Heart left ventricle (tissue), 16 donors: ENCODE data around the gene OSBPL10. TPM values are rescaled to one million over a fixed set of nuclear protein-coding genes. Genes with fewer than 3 reads are reported as not detected.

ENCODE experiments used
- ATAC-seq, 4 donors: fragments of 200-7000 bp; cut with Tn5 transposase; one replicate each; pipeline ENCODE4 v1.9.1; 2020 to 2022; ENCODE audit warnings: moderate library complexity in 4 of 4, mild to moderate bottlenecking in 3 of 4, moderate number of reproducible peaks in 1 of 4
- DNase-seq, 5 donors: peaks; one replicate each; pipeline ENCODE4 v3.0.0-alpha.2; 2020
- H3K27ac ChIP-seq, 12 donors: fragments of 200-600 bp; sonication (generic) in 4 of 12; one replicate each; pipeline versions ENCODE4 v1.5.0 to v1.8.0; 2016 to 2022; ENCODE audit warnings: mild to moderate bottlenecking in 2 of 12
- H3K27me3 ChIP-seq, 9 donors: fragments of 200-600 bp; sonication (generic) in 2 of 9; one replicate each; pipeline versions ENCODE4 v1.5.1 to v1.8.0; 2016 to 2022; ENCODE audit warnings: mild to moderate bottlenecking in 3 of 9
- H3K36me3 ChIP-seq, 9 donors: fragments of 200-600 bp; sonication (generic) in 2 of 9; one replicate each; pipeline versions ENCODE4 v1.5.0 to v1.8.0; 2018 to 2022; ENCODE audit warnings: mild to moderate bottlenecking in 2 of 9
- H3K4me1 ChIP-seq, 12 donors: fragments of 200-600 bp; sonication (generic) in 4 of 12; one replicate each; pipeline versions ENCODE4 v1.5.0 to v1.8.0; 2016 to 2022; ENCODE audit warnings: mild to moderate bottlenecking in 3 of 12
- H3K4me3 ChIP-seq, 12 donors: fragments of 200-600 bp; sonication (generic) in 4 of 12; one replicate each; pipeline versions ENCODE4 v1.5.0 to v1.8.0; 2017 to 2022; ENCODE audit warnings: mild to moderate bottlenecking in 9 of 12, moderate library complexity in 4 of 12
- H3K9me3 ChIP-seq, 12 donors: fragments of 200-600 bp; sonication (generic) in 4 of 12; one replicate each; pipeline versions ENCODE4 v1.5.0 to v1.8.0; 2016 to 2022; ENCODE audit warnings: mild to moderate bottlenecking in 1 of 12
- POLR2A ChIP-seq, 2 donors: fragments of 450-650 bp; IDR thresholded peaks; one replicate each; pipeline ENCODE4 v1.6.1; 2017; ENCODE audit warnings: antibody characterized with exemption in 2 of 2, mild to moderate bottlenecking in 2 of 2, moderate library complexity in 2 of 2
- WGBS, 4 donors: extraction: QIAGEN DNeasy Blood & Tissue Kit in 2 of 4; methylation state at CpG; one replicate each; pipeline versions ENCODE4 v1.1.5 to v1.1.7; 2013 to 2018; 5-methylcytosine and 5-hydroxymethylcytosine counted together
- intact Hi-C, 10 donors: fragments of 100-400 bp; cut with DNase I; formaldehyde crosslinking; loops; one replicate each; pipeline versions ENCODE4 v1.11.1 to v1.14.2; 2022
- polyA plus RNA-seq, 2 donors: library from polyadenylated mRNA; stranded (reverse); fragments of 200-250 nt; gene quantifications; one replicate each; pipeline ENCODE4 v1.2.3, GENCODE V29; 2013
- total RNA-seq, 9 donors: library from RNA; depleted of rRNA in 2 of 9; stranded (reverse); fragments of >200 nt in 2 of 9; fragmentation: NEBNext Ultra II Directional in 3 of 9; extraction: Animal tissue kit (Norgen Biotek cat#: 25700) in 3 of 9; gene quantifications; one replicate each; pipeline versions ENCODE4 v1.1.0 to v1.2.4, GENCODE V29; 2016 to 2023
- TF ChIP-seq, protein P1 (sequence below), 12 donors: fragments of 200-600 bp; sonication (generic) in 4 of 12; IDR thresholded peaks; one replicate each; pipeline versions ENCODE4 v1.5.0 to v1.8.0; 2018 to 2022; ENCODE audit warnings: antibody characterized with exemption in 12 of 12, mild to moderate bottlenecking in 5 of 12
- donor health status: ischemic (EF 13 %, LVEDD 7.1; RV severe dilation, severe dysfunction).
- donor health status: healthy with polysubstance abuse.
- donor health status: DM: no; HTN: yes; CAD: no.
- donor health status: DM: no; HTN: no; CAD: no.
- donor health status: ischemic (EF 25% LVEDD 6.9; RV normal size, moderate dysfunction).
- donor health status: ischemic (EF 25% LVEDD 5.7; RV mildly dilated, moderate dysfunction).
- donor health status: healthy.
- donor health status: DM: yes; HTN: yes; CAD: no.
- donor health status: ischemic (EF 35%, LVEDD 5.7; RV mildly dilated, moderate dysfunction).
- donor health status: nonischemic (EF 11% LVEDD 7.7; RV severe dilation, severe dysfunction).
- donor health status: DM: yes; HTN: yes; CAD: no.
- donor health status: PGD.
- donor health status: ischemic (EF 29% LVEDD 5.4; RV normal size, mild dysfunction).
- donor health status: nonischemic (EF 23%, LVEDD 6.1; RV moderate dilation, normal function).

Gene OSBPL10
- total and polyA plus RNA-seq, 11 donors, result 1.3 to 12.7 (median 3.9) TPM

DNA sequence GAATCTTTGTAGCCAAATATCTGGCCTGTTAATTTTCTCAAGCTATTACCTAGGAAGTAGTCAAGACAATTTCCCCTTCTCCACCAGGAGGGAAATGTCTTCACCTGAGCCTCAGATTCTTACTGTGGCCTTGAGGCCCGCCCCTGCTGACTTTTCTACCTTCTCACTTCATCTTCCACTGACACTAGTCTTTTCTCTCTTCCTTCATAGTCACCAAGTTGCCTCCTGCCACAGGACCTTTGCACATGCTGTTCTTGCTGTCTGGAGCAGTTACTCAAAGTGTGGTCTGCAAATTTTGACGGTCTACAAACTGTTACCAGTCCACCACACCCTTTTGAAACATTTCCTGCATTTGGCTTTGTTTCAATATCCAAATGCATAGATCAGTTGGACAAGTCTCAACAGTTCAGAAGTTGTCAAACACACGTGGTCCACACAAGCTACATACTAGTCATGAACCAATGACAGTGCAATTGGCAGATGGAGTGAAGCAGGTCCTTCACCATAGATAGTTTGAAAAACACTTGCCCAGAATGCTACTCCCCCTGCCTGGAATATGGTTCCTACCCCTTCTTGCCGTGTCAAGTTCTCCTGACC lies 100.5 kb downstream of the OSBPL10 start:
- H3K4me3 ChIP-seq, result no peak overlapping the region
- no peaks in the 10 kb centered on the region for H3K27me3 ChIP-seq
- 68 to 84% (median 83%) methylated on average over 4 of the region's 4 CpGs for WGBS, 4 donors
- intact Hi-C loops, result no loop called here
- TF ChIP-seq POLR2A (IDR thresholded peaks at IDR 0.05), result no peak
- TF ChIP-seq, protein P1, sequence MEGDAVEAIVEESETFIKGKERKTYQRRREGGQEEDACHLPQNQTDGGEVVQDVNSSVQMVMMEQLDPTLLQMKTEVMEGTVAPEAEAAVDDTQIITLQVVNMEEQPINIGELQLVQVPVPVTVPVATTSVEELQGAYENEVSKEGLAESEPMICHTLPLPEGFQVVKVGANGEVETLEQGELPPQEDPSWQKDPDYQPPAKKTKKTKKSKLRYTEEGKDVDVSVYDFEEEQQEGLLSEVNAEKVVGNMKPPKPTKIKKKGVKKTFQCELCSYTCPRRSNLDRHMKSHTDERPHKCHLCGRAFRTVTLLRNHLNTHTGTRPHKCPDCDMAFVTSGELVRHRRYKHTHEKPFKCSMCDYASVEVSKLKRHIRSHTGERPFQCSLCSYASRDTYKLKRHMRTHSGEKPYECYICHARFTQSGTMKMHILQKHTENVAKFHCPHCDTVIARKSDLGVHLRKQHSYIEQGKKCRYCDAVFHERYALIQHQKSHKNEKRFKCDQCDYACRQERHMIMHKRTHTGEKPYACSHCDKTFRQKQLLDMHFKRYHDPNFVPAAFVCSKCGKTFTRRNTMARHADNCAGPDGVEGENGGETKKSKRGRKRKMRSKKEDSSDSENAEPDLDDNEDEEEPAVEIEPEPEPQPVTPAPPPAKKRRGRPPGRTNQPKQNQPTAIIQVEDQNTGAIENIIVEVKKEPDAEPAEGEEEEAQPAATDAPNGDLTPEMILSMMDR (IDR thresholded peaks at IDR 0.05), result no peak
- H3K36me3 ChIP-seq, result no peaks in the 10 kb centered on the region
- ATAC-seq, result no peak
- H3K9me3 ChIP-seq, result no peaks in the 10 kb centered on the region
- no peak overlapping the region for H3K27ac ChIP-seq
- no peak for DNase-seq
- no peaks in the 10 kb centered on the region for H3K4me1 ChIP-seq

DNA sequence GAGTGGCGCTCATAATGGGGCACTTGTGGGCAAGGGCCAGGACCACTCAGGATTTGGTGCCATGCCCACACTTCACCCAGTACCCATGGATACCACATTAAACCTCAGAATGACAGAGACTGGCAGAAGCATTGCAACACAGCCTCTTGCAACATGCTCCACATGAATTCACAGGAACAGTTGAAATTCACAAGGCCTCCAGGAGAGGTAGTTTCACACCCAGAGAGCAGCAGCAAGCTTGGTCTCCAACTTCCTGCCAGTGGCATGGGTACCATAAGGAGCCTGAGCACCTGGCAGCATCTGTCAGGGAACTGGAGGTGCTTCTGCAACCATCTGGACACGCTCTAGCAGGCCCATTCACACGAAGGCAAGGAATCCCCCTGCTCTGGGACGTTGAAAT lies 101.0 kb downstream of the OSBPL10 start:
- H3K4me3 ChIP-seq, result no peak overlapping the region
- ATAC-seq, result no peak
- WGBS, 4 donors, result 94 to 98% (median 96%) methylated on average over 4 of the region's 4 CpGs
- no peaks in the 10 kb centered on the region for H3K36me3 ChIP-seq
- no peaks in the 10 kb centered on the region for H3K9me3 ChIP-seq
- TF ChIP-seq, protein P1 (IDR thresholded peaks at IDR 0.05), result no peak
- no peak for TF ChIP-seq POLR2A (IDR thresholded peaks at IDR 0.05)
- no peak for DNase-seq
- H3K4me1 ChIP-seq, result no peaks in the 10 kb centered on the region
- intact Hi-C loops, result no loop called here
- H3K27ac ChIP-seq, result no peak overlapping the region
- H3K27me3 ChIP-seq, result no peaks in the 10 kb centered on the region

DNA sequence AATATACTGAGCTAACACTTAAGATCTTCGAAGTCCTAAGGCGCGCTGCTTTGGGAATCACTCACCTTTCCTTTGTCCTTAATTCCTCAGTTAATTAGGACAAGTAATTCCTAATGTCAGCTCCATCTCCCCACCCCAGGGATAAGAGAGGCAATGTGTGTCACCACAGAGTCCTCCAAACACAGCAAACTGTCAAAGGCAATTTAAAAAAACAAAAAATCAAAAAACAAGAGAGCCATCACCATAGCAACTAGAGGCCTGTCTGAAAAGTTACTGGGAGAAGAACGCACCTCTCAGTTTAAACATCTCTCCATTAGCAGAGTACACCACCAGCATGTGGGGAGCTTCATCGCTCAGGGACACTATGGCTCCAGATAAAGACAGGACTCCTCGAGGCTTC lies 101.7 kb downstream of the OSBPL10 start:
- intact Hi-C loops, result no loop called here
- no peak overlapping the region for H3K27ac ChIP-seq
- no peaks in the 10 kb centered on the region for H3K27me3 ChIP-seq
- H3K9me3 ChIP-seq, result no peaks in the 10 kb centered on the region
- no peaks in the 10 kb centered on the region for H3K4me1 ChIP-seq
- H3K4me3 ChIP-seq, result no peak overlapping the region
- no peaks in the 10 kb centered on the region for H3K36me3 ChIP-seq
- no peak for TF ChIP-seq POLR2A (IDR thresholded peaks at IDR 0.05)
- TF ChIP-seq, protein P1 (IDR thresholded peaks at IDR 0.05), result no peak
- no peak for DNase-seq
- 93 to 96% (median 95%) methylated on average over 6 of the region's 6 CpGs for WGBS, 4 donors
- no peak for ATAC-seq

DNA sequence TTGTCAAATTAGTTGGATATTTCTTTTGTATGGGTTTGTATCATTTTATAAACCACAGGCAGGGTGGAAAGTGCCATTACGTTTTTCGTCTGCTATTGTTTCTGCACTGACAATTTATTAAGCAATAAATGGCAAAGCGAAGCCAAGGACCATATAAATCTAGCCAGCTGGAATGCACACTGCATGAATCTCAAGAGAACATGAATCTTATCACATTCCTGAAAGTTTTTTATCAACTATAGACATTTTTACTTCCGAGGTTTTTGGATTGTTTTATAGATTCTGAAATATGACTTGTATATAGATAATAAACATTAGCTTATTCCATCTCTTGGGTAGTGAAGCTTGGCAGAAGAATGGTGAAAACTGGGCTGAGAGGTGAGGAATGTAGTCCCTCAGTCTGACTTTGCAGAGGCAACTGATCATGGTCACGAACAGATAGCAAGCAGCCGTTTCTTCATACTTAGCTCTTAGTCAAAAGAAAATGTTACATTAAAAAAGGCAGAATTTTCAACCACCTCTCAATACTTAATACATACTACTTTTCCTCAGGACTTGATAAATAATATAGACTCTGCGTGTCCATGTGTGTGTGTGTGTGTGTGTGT lies 102.7 kb downstream of the OSBPL10 start:
- no peak for ATAC-seq
- WGBS, 4 donors, result 77 to 84% (median 82%) methylated on average over 7 of the region's 7 CpGs
- H3K4me3 ChIP-seq, result no peak overlapping the region

More for the DNA sequence above, 102.7 kb downstream of the OSBPL10 start:
- Histone ChIP-seq H3K27me3 (no peaks in the 10 kb centered on the region), H3K27ac (no peak overlapping the region), H3K9me3 (no peaks in the 10 kb centered on the region), H3K4me1 (no peaks in the 10 kb centered on the region), H3K36me3 (no peaks in the 10 kb centered on the region)
- no peak for DNase-seq
- intact Hi-C loops, result no loop called here
- TF ChIP-seq, protein P1 (IDR thresholded peaks at IDR 0.05), result no peak
- TF ChIP-seq POLR2A (IDR thresholded peaks at IDR 0.05), result no peak
